HepG2 (cell line): ENCODE measurements around the gene GNAZ. TPM values are rescaled to one million over a fixed set of nuclear protein-coding genes. Genes with fewer than 3 reads are reported as not detected.
A peak's percentile ranks its signal among the peaks of the same experiment; 100 is the strongest.

Experiments used
- AKAP8 ChIP-seq: sonication (generic); formaldehyde crosslinking; IDR thresholded peaks from 2 replicates; pipeline ENCODE4 v1.5.1; 2020; ENCODE audit warnings: mild to moderate bottlenecking, missing genetic modification reagents
- HNRNPUL1 ChIP-seq: fragments of 200-400 bp; formaldehyde crosslinking; IDR thresholded peaks from 2 replicates; pipeline ENCODE4 v1.6.1; 2017; ENCODE audit warnings: low read depth, mild to moderate bottlenecking, low read length, moderate library complexity
- HOXA7 ChIP-seq: sonication (generic); formaldehyde crosslinking; IDR thresholded peaks from 2 replicates; pipeline ENCODE4 v1.8.1; 2022; ENCODE audit warnings: mild to moderate bottlenecking, missing genetic modification reagents, moderate library complexity
- IKZF5 ChIP-seq: IDR thresholded peaks from 2 replicates; pipeline ENCODE4 v1.6.1; 2018; ENCODE audit warnings: missing genetic modification reagents, mild to moderate bottlenecking, missing compliant biosample characterization
- IRX3 ChIP-seq: sonication (generic); formaldehyde crosslinking; IDR thresholded peaks from 2 replicates; pipeline ENCODE4 v1.8.1; 2023; ENCODE audit warnings: mild to moderate bottlenecking, low read depth, missing genetic modification reagents, borderline replicate concordance
- MAFF ChIP-seq: IDR thresholded peaks from 2 replicates; pipeline ENCODE4 v1.6.1; 2011; ENCODE audit warnings: low read depth, low read length, improper control_type of control experiment
- MAFK ChIP-seq, 2 experiments: IDR thresholded peaks in 1 of 2; conservative IDR thresholded peaks in 1 of 2; 2 replicates each; pipeline ENCODE4 v1.6.1; 2011; ENCODE audit warnings: improper control_type of control experiment in 2 of 2, low read length in 2 of 2
- MIXL1 ChIP-seq: IDR thresholded peaks from 2 replicates; pipeline ENCODE4 v1.6.1; 2016
- MTA1 ChIP-seq: sonication (generic); formaldehyde crosslinking; IDR thresholded peaks from 2 replicates; pipeline ENCODE4 v1.4.0; 2020; ENCODE audit warnings: missing genetic modification reagents, mild to moderate bottlenecking, borderline replicate concordance
- SOX6 ChIP-seq, 2 experiments: fragments of 450-650 bp in 1 of 2; sonication (generic) in 1 of 2; formaldehyde crosslinking in 1 of 2; IDR thresholded peaks; 2 replicates each; pipeline versions ENCODE4 v1.4.0 to v1.6.1; 2017 to 2020; ENCODE audit warnings: antibody characterized with exemption in 1 of 2, mild to moderate bottlenecking in 1 of 2, missing genetic modification reagents in 1 of 2
- YEATS2 ChIP-seq: sonication (generic); formaldehyde crosslinking; IDR thresholded peaks from 2 replicates; pipeline ENCODE4 v1.4.0; 2020; ENCODE audit warnings: missing genetic modification reagents, borderline replicate concordance
- ZBTB26 ChIP-seq: IDR thresholded peaks from 2 replicates; pipeline ENCODE4 v1.6.1; 2016; ENCODE audit warnings: missing compliant biosample characterization, missing genetic modification reagents, borderline replicate concordance
- ZNF234 ChIP-seq: sonication (generic); formaldehyde crosslinking; conservative IDR thresholded peaks from 2 replicates; pipeline ENCODE4 v1.5.1; 2020; ENCODE audit warnings: mild to moderate bottlenecking, missing genetic modification reagents
- ZNF263 ChIP-seq: sonication (generic); formaldehyde crosslinking; IDR thresholded peaks from 2 replicates; pipeline ENCODE4 v1.4.0; 2020; ENCODE audit warnings: missing genetic modification reagents
- ZNF335 ChIP-seq: sonication (generic); formaldehyde crosslinking; IDR thresholded peaks from 2 replicates; pipeline ENCODE4 v1.4.0; 2020; ENCODE audit warnings: missing genetic modification reagents
- ZNF460 ChIP-seq: sonication (generic); formaldehyde crosslinking; IDR thresholded peaks from 2 replicates; pipeline ENCODE4 v1.5.1; 2020; ENCODE audit warnings: missing genetic modification reagents, mild to moderate bottlenecking, borderline replicate concordance
- ZNF556 ChIP-seq: sonication (generic); formaldehyde crosslinking; IDR thresholded peaks from 2 replicates; pipeline ENCODE4 v1.4.0; 2020; ENCODE audit warnings: mild to moderate bottlenecking, missing genetic modification reagents, borderline replicate concordance
- ZNF7 ChIP-seq: IDR thresholded peaks from 2 replicates; pipeline ENCODE4 v1.6.1; 2016; ENCODE audit warnings: missing biosample characterization, missing genetic modification reagents
- ZNF775 ChIP-seq: sonication (generic); formaldehyde crosslinking; IDR thresholded peaks from 2 replicates; pipeline ENCODE4 v1.4.0; 2020; ENCODE audit warnings: missing genetic modification reagents, mild to moderate bottlenecking, moderate library complexity, borderline replicate concordance
- ZNF878 ChIP-seq: sonication (generic); formaldehyde crosslinking; IDR thresholded peaks from 2 replicates; pipeline ENCODE4 v1.8.1; 2023; ENCODE audit warnings: mild to moderate bottlenecking, missing genetic modification reagents, moderate library complexity
- polyA plus RNA-seq, 8 experiments: library from polyadenylated mRNA; depleted of rRNA in 3 of 8; stranded (reverse) in 7 of 8; unstranded in 1 of 8; fragments of >200 nt; fragmentation: Illumina TruSeq in 4 of 8; extraction: Trizol in 4 of 8; gene quantifications; 2 replicates each; pipeline versions ENCODE4 v1.2.1 to v1.2.3, GENCODE V29; 2011 to 2016; ENCODE audit warnings: low read depth in 4 of 8, missing spikeins in 1 of 8, mixed read lengths in 1 of 8; ENCODE audit not compliant: insufficient read depth in 1 of 8
- total RNA-seq, 5 experiments: library from RNA; depleted of rRNA; stranded (reverse); fragments of >200 nt; fragmentation: Illumina TruSeq; extraction: Trizol; gene quantifications; 2 replicates each; pipeline ENCODE4 v1.2.3, GENCODE V29; 2016; ENCODE audit warnings: low read depth in 1 of 5
- TF ChIP-seq, protein P1 (sequence below): IDR thresholded peaks from 2 replicates; pipeline ENCODE4 v1.6.1; 2016; ENCODE audit warnings: low read depth
- TF ChIP-seq, protein P2 (sequence below): sonication (generic); formaldehyde crosslinking; IDR thresholded peaks from 2 replicates; pipeline ENCODE4; 2020; ENCODE audit warnings: missing genetic modification reagents, mild to moderate bottlenecking, borderline replicate concordance

GNAZ gene
- total and polyA plus RNA-seq, 2 of the 13 experiments (the other 11 are each of a cell fraction or from before 2014, with no cell fraction given), result 11.4 to 22.3 TPM

- TF ChIP-seq ZNF460 (CRISPR knock-in tag) (no peak; the same call in 1 of the 2 replicates), HNRNPUL1 (no peak), ZNF234 (CRISPR knock-in tag) (no peak; the same call in 1 of the 2 replicates), ZNF556 (CRISPR knock-in tag) (no peak), IRX3 (no peak), ZNF878 (CRISPR knock-in tag) (0 out of 2 replicates have a peak, but pooled peaks have one; percentile 26), HOXA7 (CRISPR knock-in tag) (no peak), MAFK (conservative IDR thresholded peaks at IDR 0.05 in 1 of 2, IDR thresholded peaks at IDR 0.05 in 1 of 2; ENCODE audit: low read length in 2 of 2) (no peak), MAFF (no peak), MIXL1 (CRISPR knock-in tag) (no peak), YEATS2 (CRISPR knock-in tag) (no peak), ZNF335 (CRISPR knock-in tag) (0 out of 2 replicates have a peak, but pooled peaks have one; percentile 51), SOX6 (IDR thresholded peaks at IDR 0.05) (no peak), SOX6 (CRISPR knock-in tag; IDR thresholded peaks at IDR 0.05) (peak; percentile 81), AKAP8 (CRISPR knock-in tag) (peak; percentile 71), IKZF5 (no peak), ZNF7 (no peak), ZNF263 (peak; percentile 25; the same call in 1 of the 2 replicates), ZBTB26 (CRISPR knock-in tag) (0 out of 2 replicates have a peak, but pooled peaks have one; percentile 24), ZNF775 (CRISPR knock-in tag) (no peak), MTA1 (CRISPR knock-in tag) (peak; percentile 96)
- TF ChIP-seq, protein P1, sequence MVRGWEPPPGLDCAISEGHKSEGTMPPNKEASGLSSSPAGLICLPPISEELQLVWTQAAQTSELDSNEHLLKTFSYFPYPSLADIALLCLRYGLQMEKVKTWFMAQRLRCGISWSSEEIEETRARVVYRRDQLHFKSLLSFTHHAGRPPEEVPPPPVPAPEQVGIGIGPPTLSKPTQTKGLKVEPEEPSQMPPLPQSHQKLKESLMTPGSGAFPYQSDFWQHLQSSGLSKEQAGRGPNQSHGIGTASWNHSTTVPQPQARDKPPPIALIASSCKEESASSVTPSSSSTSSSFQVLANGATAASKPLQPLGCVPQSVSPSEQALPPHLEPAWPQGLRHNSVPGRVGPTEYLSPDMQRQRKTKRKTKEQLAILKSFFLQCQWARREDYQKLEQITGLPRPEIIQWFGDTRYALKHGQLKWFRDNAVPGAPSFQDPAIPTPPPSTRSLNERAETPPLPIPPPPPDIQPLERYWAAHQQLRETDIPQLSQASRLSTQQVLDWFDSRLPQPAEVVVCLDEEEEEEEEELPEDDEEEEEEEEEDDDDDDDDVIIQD, result peak; percentile 43; the same call in 1 of the 2 replicates
- TF ChIP-seq, protein P2, sequence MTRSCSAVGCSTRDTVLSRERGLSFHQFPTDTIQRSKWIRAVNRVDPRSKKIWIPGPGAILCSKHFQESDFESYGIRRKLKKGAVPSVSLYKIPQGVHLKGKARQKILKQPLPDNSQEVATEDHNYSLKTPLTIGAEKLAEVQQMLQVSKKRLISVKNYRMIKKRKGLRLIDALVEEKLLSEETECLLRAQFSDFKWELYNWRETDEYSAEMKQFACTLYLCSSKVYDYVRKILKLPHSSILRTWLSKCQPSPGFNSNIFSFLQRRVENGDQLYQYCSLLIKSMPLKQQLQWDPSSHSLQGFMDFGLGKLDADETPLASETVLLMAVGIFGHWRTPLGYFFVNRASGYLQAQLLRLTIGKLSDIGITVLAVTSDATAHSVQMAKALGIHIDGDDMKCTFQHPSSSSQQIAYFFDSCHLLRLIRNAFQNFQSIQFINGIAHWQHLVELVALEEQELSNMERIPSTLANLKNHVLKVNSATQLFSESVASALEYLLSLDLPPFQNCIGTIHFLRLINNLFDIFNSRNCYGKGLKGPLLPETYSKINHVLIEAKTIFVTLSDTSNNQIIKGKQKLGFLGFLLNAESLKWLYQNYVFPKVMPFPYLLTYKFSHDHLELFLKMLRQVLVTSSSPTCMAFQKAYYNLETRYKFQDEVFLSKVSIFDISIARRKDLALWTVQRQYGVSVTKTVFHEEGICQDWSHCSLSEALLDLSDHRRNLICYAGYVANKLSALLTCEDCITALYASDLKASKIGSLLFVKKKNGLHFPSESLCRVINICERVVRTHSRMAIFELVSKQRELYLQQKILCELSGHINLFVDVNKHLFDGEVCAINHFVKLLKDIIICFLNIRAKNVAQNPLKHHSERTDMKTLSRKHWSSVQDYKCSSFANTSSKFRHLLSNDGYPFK (CRISPR knock-in tag), result peak; percentile 98
These were observed 9.0 kb downstream of the GNAZ start (continued) for GRCh38 chr22:23079240-23079768.
